ENCODE measurements around the gene TTC28.
"Not testable (repeated sequence)": the region's sequence is repeated elsewhere in the genome, so short reads cannot be mapped to it uniquely, and the experiment has no call there.

Gene TTC28

GRCh38 chr22:28402060-28402459, 277.6 kb downstream of the TTC28 start:
- no peak for DNase-seq

- no peak for DNase-seq
These were observed 280.7 kb downstream of the TTC28 start for GRCh38 chr22:28398981-28399380.

DNA sequence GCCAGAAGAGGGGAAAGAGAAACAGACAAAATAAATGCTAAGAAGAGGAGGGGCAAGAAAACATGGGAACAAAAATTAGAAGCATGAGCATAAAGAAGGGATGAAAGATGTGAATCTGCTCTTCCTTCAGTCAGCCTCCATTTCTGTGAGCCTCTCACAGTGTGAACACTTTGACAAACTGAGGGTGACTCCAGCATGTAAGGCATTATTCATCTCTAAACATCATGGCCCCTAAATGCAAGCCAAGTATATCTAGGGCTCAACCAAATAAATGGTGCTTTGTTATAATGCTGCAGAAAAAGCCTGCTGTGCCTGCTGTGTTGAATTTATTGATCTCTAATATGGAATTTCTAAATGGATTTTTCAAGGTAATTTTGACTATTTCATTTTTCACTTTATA, 281.3 kb downstream of the TTC28 start:
- DNase-seq: no peak

DNA sequence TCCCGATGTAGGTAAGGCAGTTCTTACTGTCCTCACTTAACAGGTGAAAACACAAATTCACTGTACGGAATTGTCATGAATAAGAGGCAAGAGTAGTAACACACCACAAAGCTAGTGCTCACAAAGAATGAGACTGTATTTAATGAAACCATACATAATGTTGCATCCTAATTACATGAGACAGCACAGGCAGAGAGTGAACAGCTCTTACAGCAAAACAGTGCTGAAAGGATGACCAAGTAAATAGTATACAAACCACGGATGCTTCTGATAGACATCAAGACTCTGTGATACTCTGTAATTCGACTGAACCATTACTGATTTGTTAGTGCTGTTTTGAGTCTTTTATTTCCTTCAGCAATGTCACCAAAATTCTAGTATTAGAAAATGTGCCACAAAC, 282.3 kb downstream of the TTC28 start:
- no peak for DNase-seq

DNA sequence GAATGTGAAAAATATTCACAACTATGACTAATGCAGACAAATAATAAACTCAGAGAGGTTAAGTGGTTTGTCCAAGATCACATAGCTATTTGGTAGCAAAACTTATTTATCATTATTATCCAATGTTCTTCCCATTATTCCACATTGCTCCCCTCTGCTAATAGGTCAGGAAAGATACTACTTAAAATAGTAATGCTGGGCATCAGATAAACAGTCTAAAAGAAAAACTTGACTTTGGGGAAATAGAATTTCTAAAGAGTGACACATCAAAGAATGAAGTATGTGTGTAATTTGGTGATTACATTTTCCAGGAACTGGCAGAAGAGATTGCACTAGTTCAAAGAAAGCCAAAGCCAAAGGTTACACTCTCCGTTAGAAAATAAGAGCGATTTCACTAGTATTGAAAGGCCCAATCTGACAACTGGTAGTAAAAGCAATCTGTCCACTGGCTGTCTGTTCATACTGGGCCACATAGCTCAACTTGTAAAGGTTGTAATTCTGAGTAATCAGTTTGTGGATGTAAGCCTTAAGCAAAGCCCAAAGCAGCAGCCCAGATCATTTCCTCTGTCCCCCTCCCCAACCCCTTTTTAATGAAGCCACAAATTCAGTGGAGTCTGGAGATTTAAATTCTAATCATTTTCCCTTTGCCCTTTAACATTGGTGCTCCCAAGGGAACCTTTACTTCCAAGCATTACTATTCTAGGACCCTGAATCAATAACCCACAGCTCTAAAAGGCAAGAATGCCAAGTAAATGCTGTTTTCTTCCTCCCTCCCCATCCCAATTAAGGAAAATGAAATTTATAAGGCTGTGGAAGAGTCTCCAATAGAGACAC, 283.5 kb downstream of the TTC28 start:
- no peak for DNase-seq

DNA sequence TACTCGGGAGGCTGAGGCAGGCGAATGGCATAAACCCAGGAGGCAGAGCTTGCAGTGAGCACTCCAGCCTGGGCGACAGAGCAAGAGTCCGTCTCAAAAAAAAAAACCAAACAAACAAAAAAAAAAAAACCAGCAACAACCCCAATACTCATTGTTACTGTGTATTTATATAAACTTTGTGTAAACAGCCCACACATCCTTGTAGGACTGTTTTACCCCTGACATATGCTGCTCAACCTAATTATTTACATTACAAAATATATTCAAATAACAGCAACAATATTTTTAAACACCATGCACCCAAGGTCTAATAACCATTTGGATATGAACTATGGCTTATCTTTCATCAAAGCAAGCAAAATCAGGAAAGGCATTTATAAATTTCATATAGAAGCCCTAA, 284.1 kb downstream of the TTC28 start:
- no peak for DNase-seq

- no peak for DNase-seq
These were observed 285.0 kb downstream of the TTC28 start for GRCh38 chr22:28394513-28395110.

GRCh38 chr22:28381429-28382167, 298.0 kb downstream of the TTC28 start:
- DNase-seq: no peak

- DNase-seq: no peak
These were observed 299.7 kb downstream of the TTC28 start for GRCh38 chr22:28379951-28380350.

DNA sequence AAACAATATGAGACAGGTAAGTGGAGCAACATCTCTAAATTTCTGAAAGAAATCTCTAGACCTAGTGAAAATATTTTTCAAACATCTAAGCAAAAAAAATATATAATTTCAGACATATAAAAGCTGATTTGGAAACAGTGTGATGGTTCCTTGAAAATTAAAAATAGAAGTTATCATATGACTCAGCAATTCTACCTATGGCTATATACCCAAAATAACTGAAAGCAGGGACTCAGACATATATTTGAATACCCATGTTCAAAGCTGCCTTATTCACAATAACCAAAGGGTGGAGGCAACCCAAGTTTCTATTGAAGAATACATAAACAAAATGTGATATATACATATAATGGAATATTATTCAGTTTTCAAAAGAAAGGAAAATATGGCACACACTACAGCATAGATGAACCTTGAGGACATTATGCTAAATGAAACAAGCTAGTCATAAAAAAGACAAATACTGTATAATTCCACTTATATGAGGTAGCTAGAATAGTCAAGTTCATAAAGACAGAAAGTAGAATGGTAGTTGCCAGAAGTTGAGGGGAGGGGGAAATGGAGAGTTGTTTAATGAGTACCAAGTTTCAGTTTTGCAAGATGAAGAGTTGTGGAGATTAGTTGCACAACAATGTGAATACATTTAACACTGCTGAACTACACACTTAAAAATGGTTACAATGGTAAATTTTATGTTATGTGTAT, 300.4 kb downstream of the TTC28 start:
- DNase-seq: no peak

- DNase-seq: no peak
These were observed 303.7 kb downstream of the TTC28 start for GRCh38 chr22:28375761-28376534.

GRCh38 chr22:28373831-28374230, 305.8 kb downstream of the TTC28 start:
- no peak for DNase-seq

GRCh38 chr22:28369854-28370253, 309.8 kb downstream of the TTC28 start:
- no peak for DNase-seq

- DNase-seq: no peak
These were observed 312.8 kb downstream of the TTC28 start for GRCh38 chr22:28366856-28367255.

DNA sequence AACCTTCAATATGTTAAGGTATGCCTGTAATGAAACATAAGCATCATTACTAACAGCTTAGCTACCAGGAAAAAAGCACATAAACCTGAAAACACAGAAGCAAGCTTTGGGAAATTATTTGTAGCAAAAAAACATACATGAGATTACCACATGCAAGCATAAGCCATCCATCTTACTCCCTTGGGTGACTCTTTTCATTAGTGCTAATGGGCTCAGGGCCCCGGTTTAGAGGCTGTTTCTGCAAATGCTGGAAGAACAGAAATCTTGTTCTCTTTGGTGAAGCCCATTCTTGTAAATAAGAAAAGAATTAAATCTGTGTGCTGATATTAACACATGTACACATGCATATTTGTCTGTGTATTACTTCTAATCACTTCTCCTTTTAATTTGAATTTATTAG, 314.3 kb downstream of the TTC28 start:
- DNase-seq: no peak

DNA sequence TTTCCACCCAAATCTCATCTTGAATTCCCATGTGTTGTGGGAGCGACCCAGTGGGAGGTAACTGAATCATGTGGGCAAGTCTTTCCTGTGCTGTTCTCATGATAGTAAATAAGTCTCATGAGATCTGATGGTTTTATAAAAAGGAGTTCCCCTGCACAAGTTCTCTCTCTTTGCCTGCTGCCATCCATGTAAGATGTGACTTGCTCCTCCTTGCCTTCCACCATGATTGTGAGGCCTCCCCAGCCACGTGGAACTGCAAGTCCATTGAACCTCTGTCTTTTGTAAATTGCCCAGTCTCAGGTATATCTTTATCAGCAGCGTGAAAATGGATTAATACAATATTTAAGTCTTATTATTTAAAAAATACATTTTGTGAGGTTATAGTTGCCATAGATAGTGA, 315.5 kb downstream of the TTC28 start:
- not testable (repeated sequence) for DNase-seq

- no peak for DNase-seq
These were observed 318.7 kb downstream of the TTC28 start for GRCh38 chr22:28360939-28361338.

DNA sequence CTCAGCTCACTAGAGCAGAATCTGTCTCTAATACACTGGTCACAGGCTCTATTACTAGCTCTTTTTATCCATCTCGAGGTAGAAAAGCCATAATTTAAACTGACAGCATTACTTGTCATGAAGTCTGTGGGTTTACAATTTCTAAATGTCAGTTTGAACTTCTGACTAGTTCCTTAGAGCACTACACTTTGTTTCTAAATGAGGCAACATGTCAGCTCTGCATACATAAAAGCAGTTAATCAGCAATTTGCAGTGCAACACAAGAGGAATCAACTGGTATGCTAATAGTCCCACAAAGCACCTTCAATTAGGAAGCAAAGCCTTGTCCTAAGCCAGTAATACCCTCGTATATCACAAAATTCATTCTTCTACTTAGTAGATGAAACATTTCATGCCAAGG, 321.3 kb downstream of the TTC28 start:
- no peak for DNase-seq

DNA sequence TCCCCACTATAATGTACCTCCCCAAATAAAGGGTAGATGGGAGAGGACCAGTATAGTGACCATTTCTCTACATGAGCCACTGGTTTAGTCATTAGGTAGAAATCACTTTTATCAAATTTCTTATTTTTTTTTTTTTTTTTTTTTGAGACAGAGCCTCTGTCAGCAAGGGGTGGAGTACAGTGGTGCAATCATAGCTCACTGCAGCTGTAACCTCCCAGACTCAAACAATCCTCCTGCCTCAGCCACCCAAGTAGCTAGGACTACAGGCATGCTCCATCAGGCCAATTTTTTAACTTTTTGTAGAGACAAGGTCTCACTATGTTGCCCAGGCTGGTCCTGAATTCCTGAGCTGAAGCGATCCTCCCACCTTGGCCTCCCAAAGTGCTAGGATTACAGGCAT, 322.4 kb downstream of the TTC28 start:
- no peak for DNase-seq

GRCh38 chr22:28351476-28351875, 328.2 kb downstream of the TTC28 start:
- DNase-seq: no peak

GRCh38 chr22:28348613-28349609, 330.7 kb downstream of the TTC28 start:
- DNase-seq: no peak
